ENCODE results near the gene OXNAD1. TPM values are rescaled to one million over a fixed set of nuclear protein-coding genes. Genes with fewer than 3 reads are reported as not detected.

Gene OXNAD1
- total RNA-seq, 1 donor from 2014 or later = 76.6 TPM

DNA sequence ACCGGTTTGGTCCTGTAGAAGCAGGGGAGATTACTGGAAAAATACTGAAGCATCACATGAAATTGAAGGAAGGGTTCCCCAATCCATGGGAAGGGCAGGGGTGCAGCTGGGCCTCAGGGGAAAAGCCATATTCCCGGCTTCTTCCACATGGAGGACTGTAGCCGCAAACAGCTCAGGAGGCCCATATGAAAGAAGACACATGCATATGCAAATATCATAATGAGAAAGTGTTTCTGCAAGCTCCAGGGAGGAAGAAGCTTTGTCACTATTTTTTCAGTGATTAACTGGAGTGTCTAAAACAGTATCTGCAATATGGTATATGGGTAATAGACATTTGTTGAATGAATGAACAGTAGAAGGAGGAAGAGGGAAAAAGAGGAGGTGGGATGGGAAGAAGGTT, 19.4 kb upstream of the OXNAD1 start:
- intact Hi-C loops (cut with micrococcal nuclease) = loop anchor here (5.0 kb wide), 1 partner anchor 818 kb away; the partner anchor contains the start of genes EAF1 and METTL6

GRCh38 chr3:16247282-16248061, 17.5 kb upstream of the OXNAD1 start:
- intact Hi-C loops (cut with micrococcal nuclease) = loop anchor here (1.0 to 5.0 kb wide), 10 partner anchors 17 to 1139 kb away; partner anchors contain the start of genes CAPN7, DPH3, EAF1 and METTL6

GRCh38 chr3:16248556-16248955, 16.5 kb upstream of the OXNAD1 start:
- intact Hi-C loops (cut with micrococcal nuclease) = loop anchor here (5.0 kb wide), 1 partner anchor 821 kb away; the partner anchor contains the start of genes EAF1 and METTL6

- intact Hi-C loops (cut with micrococcal nuclease) = loop anchor here (5.0 kb wide), 1 partner anchor 822 kb away; the partner anchor contains the start of genes EAF1 and METTL6
Measured at GRCh38 chr3:16249336-16249735, 15.7 kb upstream of the OXNAD1 start.

- intact Hi-C loops (cut with micrococcal nuclease) = loop anchor here (5.0 kb wide), 1 partner anchor 823 kb away; the partner anchor contains the start of genes EAF1 and METTL6
Measured at GRCh38 chr3:16249886-16250285, 15.1 kb upstream of the OXNAD1 start.

- intact Hi-C loops (cut with micrococcal nuclease) = no loop called here
Measured at GRCh38 chr3:16251316-16252085, 13.5 kb upstream of the OXNAD1 start.

DNA sequence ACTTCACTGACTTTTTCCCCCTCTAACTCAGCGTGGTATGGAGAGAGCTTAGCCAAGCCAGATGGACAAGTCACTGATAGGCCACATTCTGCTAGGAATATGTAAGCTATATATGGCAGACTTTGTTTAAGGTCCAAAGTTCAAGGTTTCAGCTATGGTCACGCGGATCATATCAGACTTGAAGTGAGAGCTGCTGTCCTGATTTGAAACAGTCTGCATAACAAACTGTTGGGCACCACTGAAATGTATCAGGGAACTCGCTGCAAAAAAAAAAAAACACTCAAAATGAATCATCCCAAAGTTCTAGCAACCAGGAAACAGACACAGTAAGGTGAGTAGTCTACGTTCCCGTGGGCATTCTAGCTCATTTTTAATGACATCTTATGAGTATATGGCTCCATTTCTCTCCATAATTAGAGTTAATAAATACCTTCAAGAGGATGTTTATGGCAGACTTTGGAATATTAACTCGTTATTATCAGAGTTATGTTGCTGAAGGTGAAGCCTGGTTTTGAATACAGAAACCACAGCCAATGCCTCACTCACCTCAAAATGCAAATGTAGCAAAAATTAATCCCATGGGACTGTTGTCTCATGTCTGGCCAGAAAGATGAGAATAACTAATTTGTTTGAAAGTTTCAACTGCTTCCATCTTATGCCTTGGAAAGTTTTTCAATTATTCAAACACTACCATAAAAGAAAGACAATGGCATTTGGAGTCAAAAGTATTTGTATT, 12.6 kb upstream of the OXNAD1 start:
- intact Hi-C loops (cut with micrococcal nuclease) = no loop called here

DNA sequence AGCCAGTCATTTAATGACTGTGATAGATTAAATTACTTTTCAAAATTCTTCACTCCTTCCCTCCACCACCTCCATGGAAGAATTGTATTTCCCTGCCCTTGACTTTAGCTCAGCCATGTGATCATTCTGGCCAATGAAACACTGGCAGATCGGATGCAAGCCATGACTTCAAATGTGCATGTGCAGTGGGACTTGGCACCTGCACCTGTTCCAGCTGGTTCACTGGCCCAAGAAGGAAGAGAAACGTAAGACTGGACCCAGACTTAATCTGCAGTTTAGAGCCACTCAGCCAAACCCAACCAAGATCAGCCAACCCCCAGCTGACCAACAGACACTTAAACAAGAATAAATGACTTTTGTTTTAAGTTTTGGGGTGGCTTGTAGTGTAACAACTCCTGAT, 12.0 kb upstream of the OXNAD1 start:
- intact Hi-C loops (cut with micrococcal nuclease) = no loop called here

DNA sequence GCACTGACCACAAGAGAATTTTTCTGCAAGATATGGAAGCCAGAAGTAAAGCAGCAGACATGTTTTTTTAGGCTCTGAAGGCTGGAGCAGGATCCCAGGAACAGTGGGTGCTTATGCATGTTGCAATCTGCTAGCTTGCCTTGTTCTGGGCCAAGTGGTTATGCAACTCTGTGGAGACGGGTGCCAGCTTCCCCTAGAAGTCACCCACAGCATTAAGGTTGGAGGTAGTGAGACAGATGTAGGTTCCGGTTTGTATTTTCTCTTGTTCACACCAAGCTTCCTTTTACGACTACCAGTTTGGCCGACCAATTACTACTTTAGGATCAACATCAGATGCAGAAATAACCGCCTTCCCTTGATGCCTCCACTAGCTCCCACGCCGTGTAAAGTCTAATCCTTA, 11.4 kb upstream of the OXNAD1 start:
- intact Hi-C loops (cut with micrococcal nuclease) = no loop called here

- intact Hi-C loops (cut with micrococcal nuclease) = no loop called here
Measured at GRCh38 chr3:16254916-16255315, 10.1 kb upstream of the OXNAD1 start.

GRCh38 chr3:16255326-16255725, 9.7 kb upstream of the OXNAD1 start:
- intact Hi-C loops (cut with micrococcal nuclease) = no loop called here

GRCh38 chr3:16255726-16256125, 9.3 kb upstream of the OXNAD1 start:
- intact Hi-C loops (cut with micrococcal nuclease) = no loop called here

- intact Hi-C loops (cut with micrococcal nuclease) = no loop called here
Measured at GRCh38 chr3:16257309-16257708, 7.7 kb upstream of the OXNAD1 start.

DNA sequence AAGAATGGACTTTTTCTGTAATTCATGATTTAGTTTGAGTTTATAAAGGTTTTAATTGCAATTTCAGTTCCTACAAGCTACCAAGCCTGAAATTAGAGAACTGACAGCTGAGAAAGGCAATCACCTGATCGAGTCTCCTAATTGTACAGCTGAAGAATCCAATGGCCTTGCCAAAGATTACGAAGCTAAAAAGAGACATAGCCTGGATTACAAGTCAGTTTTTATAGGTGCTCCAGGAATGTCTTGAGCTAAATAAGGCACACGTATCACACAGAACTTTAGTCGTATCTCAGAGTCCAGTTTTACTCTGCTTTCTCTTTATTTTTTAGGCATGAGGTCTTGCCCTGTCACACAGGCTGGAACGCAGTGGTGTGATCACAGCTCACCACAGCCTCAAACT, 6.8 kb upstream of the OXNAD1 start:
- intact Hi-C loops (cut with micrococcal nuclease) = no loop called here

DNA sequence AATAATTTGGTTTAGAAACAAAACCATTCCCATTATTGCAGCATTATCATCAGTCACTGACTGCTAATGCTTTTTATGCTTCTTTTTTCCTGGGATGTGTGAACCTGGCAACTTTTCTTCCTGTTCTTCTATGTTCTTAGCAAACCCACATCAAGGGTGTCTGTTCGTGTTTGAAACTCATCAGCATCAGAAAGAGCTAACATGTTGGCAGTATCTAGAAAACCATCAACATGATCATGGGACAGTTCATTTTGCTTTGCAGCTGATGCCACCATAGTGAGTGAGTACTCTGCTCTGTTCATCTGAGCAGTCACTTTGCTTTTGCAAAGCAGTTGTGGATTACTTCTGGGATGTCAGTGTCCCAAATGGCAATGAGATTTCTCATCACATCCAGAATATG, 6.1 kb upstream of the OXNAD1 start:
- intact Hi-C loops (cut with micrococcal nuclease) = no loop called here

DNA sequence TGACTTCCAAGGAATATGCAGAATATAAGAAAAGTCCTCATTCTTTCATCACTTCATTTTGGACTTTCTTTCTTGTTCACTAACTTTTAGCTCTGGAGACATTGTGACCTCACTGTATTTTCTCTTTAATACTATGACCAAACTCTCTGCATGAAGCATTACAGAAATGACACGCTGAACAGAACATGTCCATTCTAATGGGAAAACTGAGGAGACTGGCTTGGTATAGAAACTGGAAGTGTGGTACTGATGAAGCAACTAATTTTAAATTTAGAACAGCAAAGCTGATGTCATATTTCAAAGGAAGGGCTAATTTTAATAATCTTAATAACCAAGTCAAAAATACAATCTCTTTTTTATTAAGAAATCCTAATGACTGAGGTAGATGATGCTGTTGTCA, 5.0 kb upstream of the OXNAD1 start:
- intact Hi-C loops (cut with micrococcal nuclease) = loop anchor here (5.0 kb wide), 1 partner anchor 443 kb away; no protein-coding TSS in a partner anchor

DNA sequence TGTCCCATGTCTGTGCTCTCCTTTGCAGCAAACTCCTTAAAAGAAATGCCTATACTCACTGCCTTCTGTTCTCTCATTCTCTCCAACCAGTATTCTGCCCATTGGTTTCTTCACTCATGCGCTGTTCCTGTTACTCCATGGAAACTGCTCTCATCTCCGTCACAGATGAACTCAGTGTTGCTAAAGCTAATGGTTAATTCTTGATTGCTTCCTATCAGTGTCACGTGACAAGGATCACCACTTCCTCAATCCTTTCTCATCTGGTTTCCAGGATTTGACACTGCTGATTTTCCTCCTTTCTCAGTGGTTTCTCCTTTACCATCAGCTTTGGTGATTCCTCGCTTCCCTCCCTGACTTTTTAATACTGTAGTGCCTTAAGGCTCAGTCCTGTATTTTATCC, 2.8 kb upstream of the OXNAD1 start:
- intact Hi-C loops (cut with micrococcal nuclease) = loop anchor here (5.0 kb wide), 1 partner anchor 445 kb away; no protein-coding TSS in a partner anchor

DNA sequence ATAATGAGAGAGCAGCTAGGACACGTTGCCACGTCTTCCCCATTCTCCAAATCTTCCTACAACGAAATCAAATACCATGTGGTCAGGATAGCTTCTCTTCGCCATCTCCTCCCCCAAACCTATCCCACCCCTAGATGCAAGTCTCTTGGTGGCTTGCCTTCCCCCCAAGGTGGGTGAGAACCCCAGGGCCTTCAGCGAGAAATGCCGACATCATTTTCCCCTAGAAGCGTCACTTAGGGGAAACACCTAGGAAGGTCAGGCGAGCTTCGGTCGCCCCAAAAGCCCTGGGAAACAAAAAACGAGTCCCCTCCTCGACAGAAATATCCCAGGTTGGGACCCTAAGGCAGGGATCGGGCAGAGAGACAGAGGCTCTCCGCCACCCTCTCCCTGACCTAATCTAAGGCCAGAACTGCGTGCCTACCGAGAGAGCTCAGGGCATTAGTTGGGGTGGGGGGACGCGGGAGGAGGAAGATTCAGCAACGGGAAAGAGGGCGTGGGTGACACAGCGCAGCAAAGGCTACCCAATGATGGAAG, 771 bp upstream of the OXNAD1 start:
- intact Hi-C loops (cut with micrococcal nuclease) = loop anchor here (1.0 to 5.0 kb wide), 9 partner anchors 17 to 1613 kb away; partner anchors contain the start of genes CCDC174, RBSN and TBC1D5

DNA sequence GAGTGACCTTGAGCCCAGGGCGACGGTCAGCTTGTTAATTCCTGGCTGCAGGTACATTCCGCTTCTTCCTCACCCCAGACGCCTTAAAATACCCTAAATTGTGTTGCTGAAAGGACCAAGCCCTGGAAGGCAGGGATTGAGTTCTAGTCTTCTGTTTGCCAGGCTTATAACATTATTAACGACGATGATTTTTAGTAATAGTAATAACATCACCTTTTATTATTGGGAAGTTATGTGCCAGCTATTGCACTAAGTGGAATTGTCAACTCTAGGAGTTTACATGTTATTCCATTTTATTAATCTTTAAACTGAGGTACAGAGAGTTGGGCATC, 409 bp downstream of the OXNAD1 start:
- intact Hi-C loops (cut with micrococcal nuclease) = loop anchor here (1.0 to 2.0 kb wide), 18 partner anchors 21 to 1615 kb away; partner anchors contain the start of genes BTD, CAPN7, CCDC174 and HACL1

- intact Hi-C loops (cut with micrococcal nuclease) = no loop called here
Measured at GRCh38 chr3:16266714-16267113, 1.7 kb downstream of the OXNAD1 start.

DNA sequence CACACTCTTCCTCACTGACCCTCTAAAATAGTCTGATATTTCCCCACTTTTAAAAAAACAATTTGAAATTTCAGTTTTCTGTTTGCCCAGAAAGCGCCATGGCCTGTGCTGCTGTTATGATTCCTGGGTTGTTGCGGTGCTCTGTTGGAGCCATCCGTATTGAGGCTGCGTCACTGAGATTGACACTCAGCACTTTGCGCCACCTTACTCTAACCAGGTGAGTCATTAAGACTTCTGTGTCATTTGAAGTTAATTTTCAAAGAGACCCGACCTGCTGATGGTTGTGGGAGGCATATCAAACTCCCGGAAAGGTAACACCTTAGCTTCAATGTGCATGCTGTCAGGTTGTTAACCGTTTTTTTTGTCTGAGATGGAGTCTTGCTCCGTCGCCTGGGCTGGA, 5.8 kb downstream of the OXNAD1 start:
- intact Hi-C loops (cut with micrococcal nuclease) = no loop called here

Data from T-helper 1 cell treated with Interleukin-12 subunit alpha and Interleukin-12 subunit beta and Interleukin-4 antibody, amounts not matched to agents 30 ng/mL and 1 ng/mL, for 36 hours (primary cell).